Measurements from ENCODE around the gene SOX6. TPM values are rescaled to one million over a fixed set of nuclear protein-coding genes. Genes with fewer than 3 reads are reported as not detected.

Gene SOX6
- total RNA-seq, 2 experiments from 2014 or later, result 0.13 TPM; not detected in 1

DNA sequence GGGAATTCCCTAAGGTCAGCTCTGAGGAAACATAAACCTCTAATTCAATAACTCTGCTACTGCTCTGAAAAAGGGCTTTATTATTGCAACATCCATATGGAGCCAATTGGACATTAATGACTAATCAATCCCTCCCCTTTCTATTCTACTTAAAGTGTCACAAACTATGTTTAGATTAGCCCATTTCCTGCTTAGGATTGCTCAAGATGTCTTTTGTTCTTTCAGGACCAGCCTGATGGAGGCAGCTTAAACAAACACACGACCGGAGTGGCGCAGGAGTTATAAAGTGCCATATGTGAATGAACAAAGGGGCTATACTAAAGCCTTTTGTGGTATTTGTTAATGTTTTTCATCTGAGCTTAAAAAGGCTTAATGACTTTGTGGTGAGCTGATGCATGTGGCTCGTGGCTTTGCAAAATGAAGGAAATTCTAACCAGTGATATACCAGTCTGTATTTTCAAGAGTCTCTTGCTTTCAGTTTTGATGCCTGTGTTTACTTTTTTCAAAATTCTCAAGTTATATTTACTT is 354.4 kb downstream of the SOX6 start:
- CTCF ChIA-PET (ENCODE audit: unreplicated experiment), result no interaction called here

DNA sequence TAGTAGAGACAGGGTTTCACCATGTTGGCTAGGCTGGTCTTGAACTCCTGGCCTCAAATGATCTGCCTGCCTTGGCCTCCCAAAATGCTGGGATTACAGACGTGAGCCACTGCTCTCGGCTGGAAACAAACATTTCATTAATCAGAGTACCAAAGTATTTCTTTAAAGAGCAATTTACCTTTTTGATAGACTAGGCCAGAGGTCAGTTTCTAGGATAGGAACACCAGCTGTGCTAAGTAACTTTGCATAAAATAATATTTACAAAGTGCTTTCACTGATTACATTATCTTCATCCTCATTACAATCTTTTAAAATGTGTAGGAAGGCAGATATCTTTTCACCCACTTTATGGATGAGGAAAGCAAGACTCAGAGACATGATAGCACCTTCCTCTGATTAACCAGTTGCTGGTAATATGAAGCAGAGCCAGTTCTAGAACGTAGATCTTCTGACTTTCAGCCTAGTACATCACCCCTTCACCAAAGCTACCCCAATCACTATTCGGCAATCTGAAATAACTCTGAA is 355.2 kb downstream of the SOX6 start:
- ChIA-PET CTCF (ENCODE audit: unreplicated experiment) (no interaction called here), POLR2A (interaction anchor here (0.8 kb wide), 1 partner anchor 20 kb away, joined by 3 read pairs; no protein-coding TSS in a partner anchor)
- BruUV-seq (replicated peaks), result no TSS peak

More for the DNA sequence above, 354.4 kb downstream of the SOX6 start:
- Histone ChIP-seq H3K4me3 (ENCODE audit: low read depth, low read length, poor library complexity, severe bottlenecking) (no peak overlapping the region), H3K79me2 (ENCODE audit: insufficient read depth, low read depth, low read length) (no peaks in the 10 kb centered on the region), H2AFZ (ENCODE audit: low read length) (no peak overlapping the region), H4K20me1 (ENCODE audit: insufficient read depth, low read length) (no peaks in the 10 kb centered on the region), H3K9me2 (ENCODE audit: insufficient read depth, low read length) (no peaks in the 10 kb centered on the region), H3K4me2 (ENCODE audit: low read length) (no peak overlapping the region), H3K36me3 (ENCODE audit: insufficient read depth, low read length) (no peaks in the 10 kb centered on the region), H3K9me3 (ENCODE audit: low read length) (no peaks in the 10 kb centered on the region), H3K27ac (ENCODE audit: low read depth, low read length, poor library complexity, severe bottlenecking) (no peak overlapping the region), H3K4me1 (ENCODE audit: insufficient read depth, low read length, poor library complexity, severe bottlenecking) (no peaks in the 10 kb centered on the region)
- no peak for DNase-seq (ENCODE audit: low spot score)
- intact Hi-C loops (cut with micrococcal nuclease; ENCODE audit: unreplicated experiment), result no loop called here
- no TSS peak for BruUV-seq (replicated peaks)
- POLR2A ChIA-PET, result interaction anchor here (0.8 kb wide), 1 partner anchor 21 kb away, joined by 3 read pairs; no protein-coding TSS in a partner anchor
- TF ChIP-seq, protein P1, sequence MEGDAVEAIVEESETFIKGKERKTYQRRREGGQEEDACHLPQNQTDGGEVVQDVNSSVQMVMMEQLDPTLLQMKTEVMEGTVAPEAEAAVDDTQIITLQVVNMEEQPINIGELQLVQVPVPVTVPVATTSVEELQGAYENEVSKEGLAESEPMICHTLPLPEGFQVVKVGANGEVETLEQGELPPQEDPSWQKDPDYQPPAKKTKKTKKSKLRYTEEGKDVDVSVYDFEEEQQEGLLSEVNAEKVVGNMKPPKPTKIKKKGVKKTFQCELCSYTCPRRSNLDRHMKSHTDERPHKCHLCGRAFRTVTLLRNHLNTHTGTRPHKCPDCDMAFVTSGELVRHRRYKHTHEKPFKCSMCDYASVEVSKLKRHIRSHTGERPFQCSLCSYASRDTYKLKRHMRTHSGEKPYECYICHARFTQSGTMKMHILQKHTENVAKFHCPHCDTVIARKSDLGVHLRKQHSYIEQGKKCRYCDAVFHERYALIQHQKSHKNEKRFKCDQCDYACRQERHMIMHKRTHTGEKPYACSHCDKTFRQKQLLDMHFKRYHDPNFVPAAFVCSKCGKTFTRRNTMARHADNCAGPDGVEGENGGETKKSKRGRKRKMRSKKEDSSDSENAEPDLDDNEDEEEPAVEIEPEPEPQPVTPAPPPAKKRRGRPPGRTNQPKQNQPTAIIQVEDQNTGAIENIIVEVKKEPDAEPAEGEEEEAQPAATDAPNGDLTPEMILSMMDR (conservative IDR thresholded peaks at IDR 0.05; ENCODE audit: low read length), result no peak
- no peak for TF ChIP-seq EZH2phosphoT487 (IDR thresholded peaks at IDR 0.05; ENCODE audit: borderline replicate concordance, low read depth, low read length)

DNA sequence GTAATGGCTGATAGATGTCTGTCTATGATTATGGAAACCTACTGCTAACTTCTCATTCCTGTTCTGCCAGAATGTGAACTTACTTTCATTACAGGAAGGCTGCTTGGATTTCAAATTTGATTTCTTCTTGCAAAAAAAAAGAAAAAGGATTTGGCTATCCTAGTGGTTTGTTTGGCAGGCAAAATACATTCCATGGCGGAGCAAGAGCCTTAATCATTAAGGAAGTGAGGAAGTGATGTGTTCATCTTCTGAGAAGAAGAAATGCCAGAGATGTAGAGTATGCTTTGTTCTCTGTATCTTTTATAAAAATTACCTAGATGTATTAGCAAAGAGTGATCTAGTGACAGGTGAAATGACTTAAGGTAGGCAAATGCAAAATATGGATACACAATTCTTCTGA is 356.3 kb downstream of the SOX6 start:
- H3K27ac ChIP-seq (ENCODE audit: low read depth, low read length, poor library complexity, severe bottlenecking), result no peak overlapping the region
- ChIA-PET POLR2A (no interaction called here), CTCF (ENCODE audit: unreplicated experiment) (no interaction called here)
- H3K4me3 ChIP-seq (ENCODE audit: low read depth, low read length, poor library complexity, severe bottlenecking), result no peak overlapping the region
- H3K36me3 ChIP-seq (ENCODE audit: insufficient read depth, low read length), result no peaks in the 10 kb centered on the region
- no peak overlapping the region for H3K4me2 ChIP-seq (ENCODE audit: low read length)
- intact Hi-C loops (cut with micrococcal nuclease; ENCODE audit: unreplicated experiment), result no loop called here
- no peaks in the 10 kb centered on the region for H3K9me2 ChIP-seq (ENCODE audit: insufficient read depth, low read length)
- H2AFZ ChIP-seq (ENCODE audit: low read length), result no peak overlapping the region
- TF ChIP-seq, protein P1 (conservative IDR thresholded peaks at IDR 0.05; ENCODE audit: low read length), result no peak
- no peak for TF ChIP-seq EZH2phosphoT487 (IDR thresholded peaks at IDR 0.05; ENCODE audit: borderline replicate concordance, low read depth, low read length)
- no peaks in the 10 kb centered on the region for H3K79me2 ChIP-seq (ENCODE audit: insufficient read depth, low read depth, low read length)
- no peaks in the 10 kb centered on the region for H4K20me1 ChIP-seq (ENCODE audit: insufficient read depth, low read length)
- DNase-seq (ENCODE audit: low spot score), result no peak
- H3K9me3 ChIP-seq (ENCODE audit: low read length), result no peaks in the 10 kb centered on the region
- H3K4me1 ChIP-seq (ENCODE audit: insufficient read depth, low read length, poor library complexity, severe bottlenecking), result no peaks in the 10 kb centered on the region
- BruUV-seq (replicated peaks), result no TSS peak

More for the DNA sequence above, 355.2 kb downstream of the SOX6 start:
- Histone ChIP-seq H3K4me2 (ENCODE audit: low read length) (no peak overlapping the region), H3K9me3 (ENCODE audit: low read length) (no peaks in the 10 kb centered on the region), H3K4me1 (ENCODE audit: insufficient read depth, low read length, poor library complexity, severe bottlenecking) (no peaks in the 10 kb centered on the region), H3K79me2 (ENCODE audit: insufficient read depth, low read depth, low read length) (no peaks in the 10 kb centered on the region), H3K27ac (ENCODE audit: low read depth, low read length, poor library complexity, severe bottlenecking) (no peak overlapping the region), H3K36me3 (ENCODE audit: insufficient read depth, low read length) (no peaks in the 10 kb centered on the region), H3K4me3 (ENCODE audit: low read depth, low read length, poor library complexity, severe bottlenecking) (no peak overlapping the region), H4K20me1 (ENCODE audit: insufficient read depth, low read length) (no peaks in the 10 kb centered on the region), H2AFZ (ENCODE audit: low read length) (no peak overlapping the region), H3K9me2 (ENCODE audit: insufficient read depth, low read length) (no peaks in the 10 kb centered on the region)
- DNase-seq (ENCODE audit: low spot score), result no peak
- intact Hi-C loops (cut with micrococcal nuclease; ENCODE audit: unreplicated experiment), result no loop called here
- TF ChIP-seq, protein P1 (conservative IDR thresholded peaks at IDR 0.05; ENCODE audit: low read length), result no peak
- no peak for TF ChIP-seq EZH2phosphoT487 (IDR thresholded peaks at IDR 0.05; ENCODE audit: borderline replicate concordance, low read depth, low read length)

All from OCI-LY7 (cell line).